ENCODE results near the gene KCNJ6. TPM values are rescaled to one million over a fixed set of nuclear protein-coding genes. Genes with fewer than 3 reads are reported as not detected.
"Not testable (repeated sequence)": the region's sequence is repeated elsewhere in the genome, so short reads cannot be mapped to it uniquely, and the experiment has no call there.

KCNJ6 gene
- 0.20 TPM for total RNA-seq

GRCh38 chr21:37916310-37917051 lies at the start of gene KCNJ6:
Gene KCNJ6 (minus strand): TSS chr21:37916457. CDS start chr21:37840682, 75,775 bp downstream.
- DNase-seq, result peak; percentile 46

GRCh38 chr21:37965088-37965805 lies 49.0 kb upstream of the KCNJ6 start:
- no peak for DNase-seq

- DNase-seq, result peak; percentile 34
Measured at GRCh38 chr21:37958537-37958936, 42.3 kb upstream of the KCNJ6 start.

GRCh38 chr21:37956772-37957171 lies 40.5 kb upstream of the KCNJ6 start:
- DNase-seq, result no peak

GRCh38 chr21:37945036-37945435 lies 28.8 kb upstream of the KCNJ6 start:
- DNase-seq, result no peak

GRCh38 chr21:37944496-37944895 lies 28.2 kb upstream of the KCNJ6 start:
- DNase-seq, result no peak

GRCh38 chr21:37940691-37941090 lies 24.4 kb upstream of the KCNJ6 start:
- DNase-seq, result no peak

GRCh38 chr21:37939838-37940237 lies 23.6 kb upstream of the KCNJ6 start:
- DNase-seq, result no peak

- no peak for DNase-seq
Measured at GRCh38 chr21:37939251-37939650, 23.0 kb upstream of the KCNJ6 start.

- no peak for DNase-seq
Measured at GRCh38 chr21:37937668-37938067, 21.4 kb upstream of the KCNJ6 start.

GRCh38 chr21:37936010-37936785 lies 19.9 kb upstream of the KCNJ6 start:
- DNase-seq, result no peak

- no peak for DNase-seq
Measured at GRCh38 chr21:37932936-37933335, 16.7 kb upstream of the KCNJ6 start.

- DNase-seq, result no peak
Measured at GRCh38 chr21:37927711-37928110, 11.5 kb upstream of the KCNJ6 start.

GRCh38 chr21:37921091-37921490 lies 4.8 kb upstream of the KCNJ6 start:
- no peak for DNase-seq

- not testable (repeated sequence) for DNase-seq
Measured at GRCh38 chr21:37920302-37920701, 4.0 kb upstream of the KCNJ6 start.

GRCh38 chr21:37917612-37918011 lies 1.4 kb upstream of the KCNJ6 start:
- DNase-seq, result no peak

- no peak for DNase-seq
Measured at GRCh38 chr21:37915941-37916309, 332 bp downstream of the KCNJ6 start.

- peak; percentile 48 for DNase-seq
Measured at GRCh38 chr21:37915497-37915911, 753 bp downstream of the KCNJ6 start.

- DNase-seq, result no peak
Measured at GRCh38 chr21:37912616-37913015, 3.6 kb downstream of the KCNJ6 start.

- DNase-seq, result no peak
Measured at GRCh38 chr21:37909936-37910335, 6.3 kb downstream of the KCNJ6 start.

GRCh38 chr21:37908691-37909090 lies 7.6 kb downstream of the KCNJ6 start:
- no peak for DNase-seq

- DNase-seq, result no peak
Measured at GRCh38 chr21:37907076-37907475, 9.2 kb downstream of the KCNJ6 start.

GRCh38 chr21:37905291-37905690 lies 11.0 kb downstream of the KCNJ6 start:
- no peak for DNase-seq
